NOMO-1 treated with DMSO at 0.1 percent for 48 hours (cell line): Measurements from ENCODE around the gene BACH1.
"Not testable (repeated sequence)": the region's sequence is repeated elsewhere in the genome, so short reads cannot be mapped to it uniquely, and the experiment has no call there.

Experiments
- DNase-seq: peaks from one replicate; lab custom pipeline; 2025; ENCODE audit not compliant: unreplicated experiment; lab: John Stamatoyannopoulos, UW

BACH1 gene

GRCh38 chr21:29298348-29299045, at the start of gene BACH1:
TSS of gene BACH1 (plus strand) at chr21:29298922. CDS start at chr21:29321281, 22,359 bp downstream.
- peak; percentile 93 for DNase-seq

DNA sequence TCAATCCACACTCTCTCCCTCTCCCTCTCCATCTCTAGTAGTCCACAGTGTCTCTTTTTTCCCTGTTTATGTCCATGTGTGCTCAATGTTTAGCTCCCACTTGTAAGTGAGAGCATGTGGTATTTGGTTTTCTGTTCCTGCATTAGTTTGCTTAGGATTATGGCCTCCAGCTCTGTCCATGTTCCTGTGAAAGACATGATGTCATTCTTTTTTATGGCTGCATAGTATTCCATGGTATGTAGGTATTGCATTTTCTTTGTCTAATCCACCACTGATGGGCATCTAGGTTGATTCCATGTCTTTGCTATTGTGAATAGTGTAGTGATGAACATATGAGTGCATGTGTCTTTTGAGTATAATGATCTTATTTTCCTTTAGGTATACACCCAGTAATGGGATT, 49.4 kb upstream of the BACH1 start:
- not testable (repeated sequence) for DNase-seq

- DNase-seq, result no peak
These were observed 48.1 kb upstream of the BACH1 start for GRCh38 chr21:29250636-29251035.

DNA sequence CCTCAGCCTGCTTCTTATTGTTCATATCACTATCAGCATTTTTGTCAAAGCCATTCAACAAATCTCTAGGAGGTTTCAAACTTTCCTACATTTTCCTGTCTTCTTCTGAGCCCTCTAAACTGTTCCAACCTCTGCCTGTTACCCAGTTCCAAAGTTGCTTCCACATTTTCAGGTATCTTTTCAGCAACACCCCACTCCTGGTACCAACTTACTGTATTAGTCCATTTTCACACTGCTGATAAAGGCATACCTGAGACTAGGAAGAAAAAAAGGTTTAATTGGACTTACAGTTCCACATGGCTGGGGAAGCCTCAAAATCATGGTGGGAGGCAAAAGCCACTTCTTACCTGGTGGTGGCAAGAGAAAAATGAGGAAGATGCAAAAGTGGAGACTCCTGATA, 44.9 kb upstream of the BACH1 start:
- not testable (repeated sequence) for DNase-seq

DNA sequence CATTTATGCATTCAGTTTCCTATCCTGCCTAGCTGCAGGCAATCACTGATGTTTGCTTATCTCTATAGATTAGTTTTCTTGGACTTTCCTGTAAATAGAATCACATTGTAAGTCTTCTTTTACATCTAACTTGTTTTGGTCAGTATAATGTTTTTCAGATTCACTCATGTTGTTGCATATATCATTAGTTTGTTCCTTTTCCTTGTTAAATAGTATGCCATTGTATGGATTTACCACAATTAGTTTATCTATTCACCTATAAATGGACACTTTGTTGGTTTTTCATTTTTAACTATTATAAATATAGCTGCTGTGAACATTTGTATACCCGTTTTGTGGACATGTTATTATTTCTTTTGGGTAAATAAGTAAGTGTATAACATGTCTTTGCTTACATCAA, 44.2 kb upstream of the BACH1 start:
- DNase-seq, result no peak

DNA sequence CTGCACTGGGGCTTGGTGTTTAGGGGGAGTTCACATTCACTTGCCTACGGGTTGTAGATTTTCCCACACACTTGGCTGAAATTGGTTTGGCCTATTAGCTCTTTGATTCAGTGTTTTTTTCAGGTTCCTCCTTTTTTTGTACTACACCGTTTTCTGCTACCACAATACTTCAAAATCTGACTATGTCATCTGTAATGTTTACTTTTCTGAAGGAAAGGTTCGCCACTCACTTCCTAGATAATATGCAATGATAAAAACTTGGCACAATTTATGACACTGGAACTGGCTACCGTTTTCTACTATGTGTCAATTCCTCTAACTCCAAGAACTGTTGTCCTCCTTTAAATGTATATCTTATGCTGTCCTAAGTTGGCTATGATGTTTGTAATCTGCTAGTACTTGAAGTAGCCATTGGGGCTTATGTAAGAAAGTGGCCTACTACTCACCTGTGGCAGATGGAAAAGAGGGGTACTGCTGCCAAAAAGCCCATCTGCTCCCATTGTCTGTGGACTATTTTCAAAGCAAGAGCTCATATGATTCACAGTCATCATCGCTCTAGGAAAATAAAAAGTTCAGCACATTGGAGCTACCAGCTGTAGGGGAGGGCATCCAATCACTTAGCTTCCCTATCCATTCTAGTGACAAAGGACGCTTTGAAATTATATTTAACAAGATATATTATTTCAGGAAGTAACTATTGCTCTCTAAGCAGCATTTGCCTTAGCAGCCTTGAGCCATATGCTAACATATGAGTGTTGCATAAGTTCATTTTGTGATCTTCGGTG, 42.4 kb upstream of the BACH1 start:
- DNase-seq, result peak; percentile 84

DNA sequence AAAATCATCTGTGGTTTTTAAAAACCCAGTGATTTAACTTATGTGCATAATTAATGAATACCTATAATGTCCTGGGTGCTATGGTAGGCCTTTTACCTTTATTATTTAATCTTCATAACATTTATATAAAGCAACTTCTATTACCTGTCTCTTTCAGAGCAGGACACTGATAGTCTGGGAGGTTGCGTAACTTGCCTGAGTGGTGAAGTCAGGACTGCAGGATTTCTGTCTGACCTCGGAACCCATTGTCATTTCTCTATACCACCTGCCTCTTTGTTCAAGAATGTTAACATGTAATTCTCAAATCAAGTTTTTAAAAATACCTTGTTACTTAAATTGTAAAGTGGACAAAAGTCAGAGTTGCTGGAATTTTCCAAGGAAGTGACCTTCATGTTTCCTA, 41.0 kb upstream of the BACH1 start:
- peak; percentile 3 for DNase-seq

GRCh38 chr21:29258626-29259338, 39.9 kb upstream of the BACH1 start:
- no peak for DNase-seq

DNA sequence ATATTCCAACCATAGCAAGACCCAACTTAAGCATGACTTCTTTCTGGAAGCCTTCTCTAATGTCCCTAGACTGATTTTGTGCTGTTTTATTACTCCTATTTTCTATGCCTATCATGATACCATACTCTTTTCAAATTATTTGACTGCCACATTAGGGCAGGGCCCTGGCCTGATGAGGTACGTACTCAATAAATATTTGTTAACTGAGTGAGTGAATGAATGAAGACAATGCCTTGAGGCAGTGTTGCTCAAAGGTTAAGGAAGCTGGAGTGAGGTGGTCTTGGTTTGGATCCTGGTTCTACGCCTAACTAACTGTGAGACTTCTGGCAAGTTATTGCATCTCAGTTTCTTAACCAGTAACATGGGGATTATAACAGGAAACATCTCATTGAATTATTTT, 38.3 kb upstream of the BACH1 start:
- no peak for DNase-seq

- DNase-seq, result no peak
These were observed 36.9 kb upstream of the BACH1 start for GRCh38 chr21:29261555-29262540.

DNA sequence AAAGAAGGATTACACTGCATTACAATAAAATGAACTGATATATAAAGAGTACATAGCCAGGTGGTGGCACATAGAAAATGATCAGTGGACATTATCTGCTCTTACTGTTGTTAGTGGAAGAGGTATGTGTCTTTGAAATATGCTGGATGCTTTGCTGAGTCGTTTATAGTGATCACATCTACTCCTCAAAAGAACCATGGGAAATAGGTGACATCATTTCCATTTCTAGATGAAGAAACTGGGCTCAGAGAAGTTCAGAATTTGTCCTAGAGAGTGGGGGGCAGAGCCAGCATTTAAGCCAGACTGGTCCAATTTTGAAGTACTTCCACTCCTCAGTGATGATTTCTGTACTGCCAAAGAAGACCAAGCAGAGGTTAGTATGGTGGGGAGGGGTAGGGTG, 34.0 kb upstream of the BACH1 start:
- no peak for DNase-seq

- DNase-seq, result no peak
These were observed 32.8 kb upstream of the BACH1 start for GRCh38 chr21:29265690-29266479.

- no peak for DNase-seq
These were observed 31.1 kb upstream of the BACH1 start for GRCh38 chr21:29267666-29268065.

GRCh38 chr21:29271927-29272333, 26.8 kb upstream of the BACH1 start:
- peak; percentile 97 for DNase-seq

- DNase-seq, result no peak
These were observed 21.3 kb upstream of the BACH1 start for GRCh38 chr21:29277442-29277841.

GRCh38 chr21:29279558-29279957, 19.2 kb upstream of the BACH1 start:
- no peak for DNase-seq

DNA sequence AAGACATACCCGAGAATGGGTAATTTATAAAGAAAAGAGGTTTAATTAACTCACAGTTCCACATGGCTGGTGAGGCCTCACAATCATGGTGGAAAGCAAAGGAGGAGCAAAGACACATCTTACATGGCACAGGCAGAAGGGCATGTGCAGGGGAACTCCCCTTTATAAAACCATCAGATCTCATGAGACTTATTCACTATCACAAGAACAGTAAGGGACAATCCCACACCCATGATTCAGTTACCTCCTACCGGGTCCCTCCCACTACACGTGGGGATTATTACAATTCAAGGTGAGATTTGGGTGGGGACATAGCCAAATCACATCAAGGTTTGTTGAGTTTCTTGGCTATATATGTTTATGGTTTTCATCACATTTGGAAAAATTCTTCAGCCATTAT, 16.9 kb upstream of the BACH1 start:
- DNase-seq, result not testable (repeated sequence)

- DNase-seq, result peak; percentile 70
These were observed 11.3 kb upstream of the BACH1 start for GRCh38 chr21:29287383-29287782.

DNA sequence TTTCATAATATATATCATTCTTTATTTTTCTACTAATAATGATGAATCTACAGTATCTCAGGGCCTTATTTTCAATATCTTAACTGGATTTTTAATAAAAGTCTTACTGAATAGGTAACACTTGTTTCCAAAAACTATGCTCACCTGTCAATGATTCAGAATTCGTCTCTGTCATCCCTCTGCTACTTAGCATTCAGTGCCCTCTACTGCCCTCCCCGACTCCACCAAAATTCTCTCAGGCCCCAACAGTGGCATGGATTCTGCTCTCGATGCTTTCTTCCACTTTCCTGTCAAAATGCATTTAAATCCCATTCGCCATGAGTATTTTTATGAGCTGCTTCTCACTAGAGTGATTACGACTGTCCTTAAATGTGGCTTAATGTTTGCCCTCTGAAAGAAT, 10.5 kb upstream of the BACH1 start:
- no peak for DNase-seq

DNA sequence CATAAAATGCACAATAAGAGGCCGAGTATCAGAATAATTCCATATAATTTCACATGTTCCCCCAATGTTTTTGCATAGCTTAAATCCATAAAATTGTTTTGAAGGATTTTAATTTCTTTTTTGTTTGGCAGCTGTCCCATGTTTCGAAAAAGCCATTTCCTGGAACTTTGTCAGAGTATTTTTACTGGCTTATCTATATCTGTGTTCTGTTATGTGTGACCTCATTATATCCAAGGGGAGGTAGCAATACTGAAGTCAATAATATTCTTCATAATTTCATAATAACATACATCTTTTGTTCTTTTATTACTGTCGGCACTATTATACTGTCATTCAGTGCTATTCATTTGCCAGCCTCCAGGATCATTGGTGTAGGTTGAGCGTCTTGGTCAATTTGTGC, 9.4 kb upstream of the BACH1 start:
- DNase-seq, result no peak
